ENCODE data around the gene TMEM63C. TPM values are rescaled to one million over a fixed set of nuclear protein-coding genes. Genes with fewer than 3 reads are reported as not detected.

The TMEM63C gene
- total RNA-seq, 2 experiments from 2014 or later: 0.79 to 6.6 TPM

DNA sequence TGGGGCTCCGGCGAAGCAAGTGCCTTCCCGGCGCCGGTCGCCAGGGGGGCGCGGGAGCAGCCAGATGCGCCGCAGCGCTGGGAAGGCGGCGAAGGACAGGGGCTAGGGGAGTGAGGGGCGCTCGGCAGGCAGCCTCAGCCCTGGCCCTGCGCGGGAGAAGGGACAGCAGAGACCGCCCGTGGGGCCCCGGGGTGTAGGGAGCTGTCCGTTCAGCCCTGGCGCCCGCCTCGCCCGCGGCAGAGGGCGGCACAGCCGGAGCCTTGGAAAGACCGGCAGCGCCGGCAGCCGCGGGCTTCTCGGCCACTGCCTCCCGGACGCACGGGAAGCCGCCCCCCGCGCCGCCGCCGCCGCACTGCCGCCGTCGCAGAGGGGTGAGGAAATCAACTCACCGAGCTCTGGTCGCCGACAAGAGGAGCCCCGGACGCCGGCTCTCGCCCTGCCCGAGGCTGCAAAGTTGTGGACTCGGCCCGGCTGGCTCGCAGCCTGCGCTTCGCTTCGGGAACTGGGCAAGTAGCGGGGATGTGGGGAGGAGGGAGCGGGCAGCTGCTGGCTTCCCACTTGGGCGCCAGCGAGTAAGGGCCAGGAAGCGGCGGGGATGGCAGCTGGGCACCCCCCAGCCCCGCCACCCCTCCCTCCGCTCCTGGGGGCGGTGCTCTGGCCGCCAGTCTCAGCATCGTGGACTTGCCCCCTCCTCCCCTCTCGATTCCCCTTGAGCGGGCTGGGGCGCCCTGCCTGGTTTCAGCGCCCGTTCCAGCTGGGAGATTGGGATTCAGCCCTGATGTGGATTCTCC, 40.2 kb upstream of the TMEM63C start, which contains the start of gene ZDHHC22:
TSS of gene ZDHHC22 (minus strand) at position 578 of the 791 bp plus-strand sequence. CDS start 2,053 bp downstream, outside the sequence.
- Histone ChIP-seq H3K36me3 (ENCODE audit: insufficient read depth, low read length) (no peaks in the 10 kb centered on the region), H3K4me2 (ENCODE audit: low read length) (no peak within 1 kb of the TSS), H4K20me1 (ENCODE audit: insufficient read depth, low read length) (no peaks in the 10 kb centered on the region; the same call in 1 of the 2 replicates), H2AFZ (ENCODE audit: low read length) (no peak within 1 kb of the TSS), H3K9me2 (ENCODE audit: insufficient read depth, low read length) (no peaks in the 10 kb centered on the region), H3K4me1 (ENCODE audit: insufficient read depth, low read length, poor library complexity, severe bottlenecking) (no peaks in the 10 kb centered on the region), H3K4me3 (ENCODE audit: low read depth, low read length, poor library complexity, severe bottlenecking) (no peak within 1 kb of the TSS), H3K27ac (ENCODE audit: low read depth, low read length, poor library complexity, severe bottlenecking) (no peak within 1 kb of the TSS), H3K79me2 (ENCODE audit: insufficient read depth, low read depth, low read length) (no peaks in the 10 kb centered on the region), H3K9me3 (ENCODE audit: low read length) (no peaks in the 10 kb centered on the region)
- no peak for TF ChIP-seq EZH2phosphoT487 (IDR thresholded peaks at IDR 0.05; ENCODE audit: borderline replicate concordance, low read depth, low read length)
- TF ChIP-seq, protein P1, sequence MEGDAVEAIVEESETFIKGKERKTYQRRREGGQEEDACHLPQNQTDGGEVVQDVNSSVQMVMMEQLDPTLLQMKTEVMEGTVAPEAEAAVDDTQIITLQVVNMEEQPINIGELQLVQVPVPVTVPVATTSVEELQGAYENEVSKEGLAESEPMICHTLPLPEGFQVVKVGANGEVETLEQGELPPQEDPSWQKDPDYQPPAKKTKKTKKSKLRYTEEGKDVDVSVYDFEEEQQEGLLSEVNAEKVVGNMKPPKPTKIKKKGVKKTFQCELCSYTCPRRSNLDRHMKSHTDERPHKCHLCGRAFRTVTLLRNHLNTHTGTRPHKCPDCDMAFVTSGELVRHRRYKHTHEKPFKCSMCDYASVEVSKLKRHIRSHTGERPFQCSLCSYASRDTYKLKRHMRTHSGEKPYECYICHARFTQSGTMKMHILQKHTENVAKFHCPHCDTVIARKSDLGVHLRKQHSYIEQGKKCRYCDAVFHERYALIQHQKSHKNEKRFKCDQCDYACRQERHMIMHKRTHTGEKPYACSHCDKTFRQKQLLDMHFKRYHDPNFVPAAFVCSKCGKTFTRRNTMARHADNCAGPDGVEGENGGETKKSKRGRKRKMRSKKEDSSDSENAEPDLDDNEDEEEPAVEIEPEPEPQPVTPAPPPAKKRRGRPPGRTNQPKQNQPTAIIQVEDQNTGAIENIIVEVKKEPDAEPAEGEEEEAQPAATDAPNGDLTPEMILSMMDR (conservative IDR thresholded peaks at IDR 0.05; ENCODE audit: low read length): no peak
- POLR2A ChIA-PET: interaction anchor here (0.7 to 1.5 kb wide), 2 partner anchors 42 to 100 kb away, joined by 3 read pairs; no protein-coding TSS in a partner anchor
- BruUV-seq (replicated peaks): no TSS peak
- CTCF ChIA-PET (ENCODE audit: unreplicated experiment): no interaction called here
- intact Hi-C loops (cut with micrococcal nuclease; ENCODE audit: unreplicated experiment): no loop called here
- no peak for DNase-seq (ENCODE audit: low spot score)

DNA sequence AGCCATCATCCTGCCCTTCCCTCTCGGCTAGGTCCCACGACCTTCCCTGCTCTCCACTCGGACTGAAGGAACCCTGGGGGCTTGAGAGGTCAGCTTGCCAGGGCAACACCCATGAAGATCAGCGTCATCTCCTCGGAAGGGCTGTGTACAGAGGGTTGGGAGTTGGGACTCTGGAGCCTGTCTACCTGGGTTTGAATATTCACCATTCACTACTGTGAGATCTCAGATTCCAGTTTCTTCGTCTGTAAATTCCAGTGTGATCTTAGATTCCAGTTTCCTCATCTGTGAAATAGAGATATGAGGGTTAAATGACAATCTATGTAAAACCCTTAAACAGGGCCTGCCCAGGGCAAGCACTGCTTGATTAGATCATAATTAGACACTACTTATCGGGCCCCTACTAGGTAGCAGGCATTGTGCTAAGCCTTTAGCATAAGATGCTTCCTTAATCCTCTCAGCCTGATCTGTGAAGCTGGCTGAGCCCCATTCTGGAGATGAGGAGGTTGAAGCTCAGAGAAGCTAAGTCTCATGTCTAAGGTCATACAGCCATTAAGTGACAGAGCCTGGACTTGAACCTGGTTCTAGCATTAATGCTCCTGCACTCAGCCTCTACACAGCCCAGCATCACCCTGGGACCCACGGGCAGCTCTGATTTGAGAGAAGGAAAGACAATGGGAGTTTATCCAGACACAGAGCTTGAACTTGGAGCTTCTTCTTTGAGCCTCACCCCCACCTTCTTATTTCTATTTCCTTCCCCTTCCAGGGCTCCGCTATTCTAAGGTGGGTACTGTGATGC, 39.4 kb upstream of the TMEM63C start:
- Histone ChIP-seq H4K20me1 (ENCODE audit: insufficient read depth, low read length) (no peaks in the 10 kb centered on the region; the same call in 1 of the 2 replicates), H3K4me3 (ENCODE audit: low read depth, low read length, poor library complexity, severe bottlenecking) (no peak overlapping the region), H3K36me3 (ENCODE audit: insufficient read depth, low read length) (no peaks in the 10 kb centered on the region), H3K4me1 (ENCODE audit: insufficient read depth, low read length, poor library complexity, severe bottlenecking) (no peaks in the 10 kb centered on the region), H3K27ac (ENCODE audit: low read depth, low read length, poor library complexity, severe bottlenecking) (no peak overlapping the region), H3K79me2 (ENCODE audit: insufficient read depth, low read depth, low read length) (no peaks in the 10 kb centered on the region), H3K9me2 (ENCODE audit: insufficient read depth, low read length) (no peaks in the 10 kb centered on the region), H3K9me3 (ENCODE audit: low read length) (no peaks in the 10 kb centered on the region), H2AFZ (ENCODE audit: low read length) (no peak overlapping the region), H3K4me2 (ENCODE audit: low read length) (no peak overlapping the region)
- intact Hi-C loops (cut with micrococcal nuclease; ENCODE audit: unreplicated experiment): no loop called here
- CTCF ChIA-PET (ENCODE audit: unreplicated experiment): interaction anchor here (2.2 kb wide), 1 partner anchor 10 kb away, joined by 9 read pairs; no protein-coding TSS in a partner anchor
- BruUV-seq (replicated peaks): no TSS peak
- TF ChIP-seq EZH2phosphoT487 (IDR thresholded peaks at IDR 0.05; ENCODE audit: borderline replicate concordance, low read depth, low read length): no peak
- TF ChIP-seq, protein P1 (conservative IDR thresholded peaks at IDR 0.05; ENCODE audit: low read length): no peak
- POLR2A ChIA-PET: interaction anchor here (0.7 to 1.5 kb wide), 3 partner anchors 43 to 99 kb away, joined by 3 read pairs; no protein-coding TSS in a partner anchor
- no peak for DNase-seq (ENCODE audit: low spot score)

Data from OCI-LY7 (cell line).